IPS-20b (cell line): ENCODE results near the gene CDIPT.
A peak's percentile ranks its signal among the peaks of the same experiment; 100 is the strongest.
"Not testable (repeated sequence)": the region's sequence is repeated elsewhere in the genome, so short reads cannot be mapped to it uniquely, and the experiment has no call there.

Experiments used
- H3K27ac ChIP-seq: one replicate; pipeline ENCODE4 v1.5.1; 2013; ENCODE audit warnings: low read length
- H3K27me3 ChIP-seq: 2 replicates; pipeline ENCODE4 v1.6.1; 2013; ENCODE audit warnings: mild to moderate bottlenecking, low read length, inconsistent platforms; ENCODE audit not compliant: insufficient read depth
- H3K36me3 ChIP-seq: 2 replicates; pipeline ENCODE4 v1.6.1; 2013; ENCODE audit warnings: low read depth, mild to moderate bottlenecking, inconsistent platforms, low read length, moderate library complexity; ENCODE audit not compliant: insufficient read depth
- H3K4me1 ChIP-seq: 2 replicates; pipeline ENCODE4 v1.6.1; 2013; ENCODE audit warnings: mild to moderate bottlenecking, control low read depth, inconsistent platforms, low read length, moderate library complexity; ENCODE audit not compliant: insufficient read depth
- H3K4me3 ChIP-seq: 2 replicates; pipeline ENCODE4 v1.5.1; 2013; ENCODE audit warnings: mild to moderate bottlenecking, low read length, inconsistent platforms
- H3K9ac ChIP-seq: 2 replicates; pipeline ENCODE4 v1.6.1; 2013; ENCODE audit warnings: low read depth, mild to moderate bottlenecking, inconsistent platforms, low read length, moderate library complexity
- H3K9me3 ChIP-seq: 2 replicates; pipeline ENCODE4 v1.6.1; 2013; ENCODE audit warnings: mild to moderate bottlenecking, low read depth, low read length, inconsistent platforms; ENCODE audit not compliant: insufficient read depth

The CDIPT gene

DNA sequence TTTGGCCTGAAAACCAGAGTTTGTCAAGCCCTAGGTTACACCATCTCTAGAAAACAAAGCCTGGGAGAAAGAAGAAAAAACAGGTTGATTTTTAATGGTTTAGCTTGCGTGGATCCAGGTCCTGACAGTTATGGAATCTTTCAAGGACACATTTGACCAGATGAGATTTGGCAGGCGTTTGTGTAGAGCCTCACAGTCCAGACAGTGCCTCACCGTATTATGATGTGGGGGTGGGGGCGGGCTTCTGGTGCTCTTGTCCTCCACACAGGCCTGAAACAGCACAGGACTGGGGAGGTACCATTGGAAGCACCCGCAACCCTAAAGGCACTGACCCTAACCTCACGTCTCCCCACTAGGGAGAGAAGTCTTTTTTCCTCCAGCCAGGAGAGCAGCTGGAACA lies 23.2 kb downstream of the CDIPT start:
- no peak overlapping the region for H3K27ac ChIP-seq
- no peaks in the 10 kb centered on the region for H3K9me3 ChIP-seq
- no peak overlapping the region for H3K4me3 ChIP-seq
- no peak overlapping the region for H3K9ac ChIP-seq
- no peaks in the 10 kb centered on the region for H3K36me3 ChIP-seq
- H3K4me1 ChIP-seq, result no peaks in the 10 kb centered on the region
- H3K27me3 ChIP-seq, result no peaks in the 10 kb centered on the region

DNA sequence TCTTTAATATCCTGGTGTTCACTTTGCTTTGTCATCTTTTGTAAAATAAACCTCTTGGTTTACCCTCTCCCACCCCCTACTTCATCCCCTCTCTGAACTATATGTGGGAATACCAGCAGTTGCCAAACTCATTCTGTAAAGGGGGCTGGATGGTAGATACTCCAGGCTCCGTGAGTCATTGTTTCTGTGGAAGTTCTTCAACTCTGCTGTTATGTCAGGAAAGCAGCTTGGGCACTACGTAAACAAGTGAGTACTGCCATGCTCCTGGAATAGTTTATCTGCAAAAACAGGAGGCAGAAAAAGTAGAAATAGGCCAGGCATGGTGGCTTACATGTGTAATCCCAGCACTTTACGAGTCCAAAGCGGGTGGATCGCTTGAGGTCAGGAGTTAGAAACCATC lies 25.2 kb downstream of the CDIPT start:
- no peaks in the 10 kb centered on the region for H3K36me3 ChIP-seq

DNA sequence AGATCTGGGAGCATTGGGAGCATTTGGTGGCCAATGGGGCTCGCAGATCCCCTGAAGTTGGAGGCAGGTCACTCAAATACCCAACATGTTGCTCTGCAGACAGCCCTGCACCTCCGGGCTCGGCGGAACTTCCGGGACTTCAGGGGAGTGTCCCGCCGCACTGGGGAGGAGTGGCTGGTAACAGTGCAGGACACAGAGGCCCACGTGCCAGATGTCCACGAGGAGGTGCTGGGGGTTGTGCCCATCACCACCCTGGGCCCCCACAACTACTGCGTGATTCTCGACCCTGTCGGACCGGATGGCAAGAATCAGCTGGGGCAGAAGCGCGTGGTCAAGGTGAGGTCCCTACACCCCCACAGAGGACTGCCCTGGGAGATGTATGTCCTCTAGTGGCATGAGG lies 26.4 kb downstream of the CDIPT start:
- H3K9ac ChIP-seq, result no peak overlapping the region
- no peak overlapping the region for H3K4me3 ChIP-seq
- no peaks in the 10 kb centered on the region for H3K36me3 ChIP-seq
- no peaks in the 10 kb centered on the region for H3K4me1 ChIP-seq
- no peaks in the 10 kb centered on the region for H3K27me3 ChIP-seq
- H3K9me3 ChIP-seq, result no peaks in the 10 kb centered on the region
- H3K27ac ChIP-seq, result no peak overlapping the region

More for the DNA sequence above, 25.2 kb downstream of the CDIPT start:
- Histone ChIP-seq H3K9ac (no peak overlapping the region), H3K4me1 (no peaks in the 10 kb centered on the region), H3K9me3 (no peaks in the 10 kb centered on the region), H3K4me3 (no peak overlapping the region), H3K27ac (no peak overlapping the region), H3K27me3 (no peaks in the 10 kb centered on the region)

DNA sequence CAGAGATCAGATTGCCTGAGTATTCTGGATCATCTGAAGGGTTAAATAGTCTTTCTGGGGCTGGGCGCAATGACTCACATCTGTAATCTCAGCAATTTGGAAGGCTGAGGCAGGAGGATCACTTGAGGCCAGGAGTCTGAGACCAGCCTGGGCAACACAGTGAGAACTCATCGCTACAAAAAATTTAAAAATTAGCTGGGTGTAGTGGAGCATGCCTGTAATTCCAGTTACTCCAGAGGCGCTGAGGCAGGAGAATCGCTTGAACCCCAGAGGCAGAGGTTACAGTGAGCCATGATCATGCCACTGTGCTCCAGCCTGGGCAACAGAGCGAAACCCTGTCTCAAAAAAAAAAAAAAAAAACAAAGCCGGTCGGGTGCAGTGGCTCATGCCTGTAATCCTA lies 27.1 kb downstream of the CDIPT start:
- Histone ChIP-seq H3K9me3 (no peaks in the 10 kb centered on the region), H3K27me3 (no peaks in the 10 kb centered on the region), H3K36me3 (no peaks in the 10 kb centered on the region), H3K4me1 (no peaks in the 10 kb centered on the region), H3K4me3 (no peak overlapping the region), H3K9ac (no peak overlapping the region), H3K27ac (no peak overlapping the region)

DNA sequence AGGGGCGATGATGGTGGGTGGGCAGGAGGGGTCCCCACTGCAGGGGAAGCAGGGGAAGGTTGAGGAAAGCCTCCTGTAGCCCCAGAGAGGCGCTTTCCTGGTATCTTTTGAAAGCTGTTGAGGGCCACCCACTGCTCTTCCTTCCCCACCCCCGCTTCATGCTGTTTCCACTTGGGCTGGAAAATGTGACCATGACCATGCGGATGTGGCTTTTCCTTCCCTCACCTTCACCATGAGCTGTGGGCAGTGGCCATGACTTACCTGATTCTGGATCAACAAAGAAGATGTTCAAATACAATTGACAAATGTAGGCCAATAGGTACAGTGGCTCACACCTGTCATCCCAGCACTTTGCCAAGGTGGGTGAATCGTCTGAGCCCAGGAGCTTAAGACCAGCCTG lies 28.9 kb downstream of the CDIPT start:
- no peaks in the 10 kb centered on the region for H3K36me3 ChIP-seq
- H3K9ac ChIP-seq, result no peak overlapping the region
- H3K9me3 ChIP-seq, result no peaks in the 10 kb centered on the region
- no peaks in the 10 kb centered on the region for H3K27me3 ChIP-seq
- H3K27ac ChIP-seq, result no peak overlapping the region
- no peaks in the 10 kb centered on the region for H3K4me1 ChIP-seq
- no peak overlapping the region for H3K4me3 ChIP-seq

DNA sequence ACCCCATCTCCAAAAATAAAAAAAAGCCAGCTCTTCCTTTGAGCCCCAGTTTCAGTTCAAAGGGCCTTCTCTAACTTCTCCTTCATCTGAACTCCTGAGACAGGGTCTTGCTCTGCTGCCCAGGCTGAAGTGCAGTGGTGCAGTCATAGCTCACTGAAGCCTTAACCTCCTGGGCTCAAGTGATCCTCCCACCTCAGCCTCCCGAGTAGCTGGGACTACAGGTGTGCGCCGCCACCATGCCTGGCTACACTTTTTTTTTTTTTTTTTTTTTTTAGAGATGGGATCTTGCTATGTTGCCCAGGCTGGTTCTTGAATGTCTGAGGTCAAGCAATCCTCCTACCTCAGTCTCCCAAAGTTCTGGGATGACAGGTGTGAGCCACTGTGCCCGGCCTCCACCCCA lies 29.8 kb downstream of the CDIPT start:
- H3K4me3 ChIP-seq, H3K9me3 ChIP-seq, H3K4me1 ChIP-seq, H3K9ac ChIP-seq, H3K27ac ChIP-seq, H3K36me3 ChIP-seq, H3K27me3 ChIP-seq: not testable (repeated sequence)

DNA sequence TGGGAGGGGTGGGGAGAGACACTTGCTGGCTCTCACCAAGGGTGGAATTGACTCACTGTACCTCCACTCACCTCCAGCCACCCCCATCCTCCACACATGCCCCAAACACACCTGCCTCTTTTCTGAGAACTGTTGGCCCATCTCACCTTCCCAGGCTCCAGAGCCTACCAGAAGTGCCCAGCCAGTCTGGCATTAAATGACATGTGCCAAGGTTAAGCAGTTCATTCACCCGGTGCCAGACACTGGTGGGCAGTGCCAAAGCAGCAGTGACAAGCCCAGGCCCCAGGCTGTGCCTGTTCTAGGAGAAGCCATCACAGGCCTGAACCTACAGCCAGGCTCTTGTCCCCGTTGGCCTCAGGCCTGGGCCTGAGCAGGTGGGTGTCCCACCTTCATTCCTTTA lies 31.5 kb downstream of the CDIPT start:
- Histone ChIP-seq H3K4me3 (no peak overlapping the region), H3K27ac (no peak overlapping the region), H3K36me3 (no peaks in the 10 kb centered on the region), H3K4me1 (no peaks in the 10 kb centered on the region), H3K9ac (no peak overlapping the region), H3K9me3 (no peaks in the 10 kb centered on the region), H3K27me3 (no peaks in the 10 kb centered on the region)

DNA sequence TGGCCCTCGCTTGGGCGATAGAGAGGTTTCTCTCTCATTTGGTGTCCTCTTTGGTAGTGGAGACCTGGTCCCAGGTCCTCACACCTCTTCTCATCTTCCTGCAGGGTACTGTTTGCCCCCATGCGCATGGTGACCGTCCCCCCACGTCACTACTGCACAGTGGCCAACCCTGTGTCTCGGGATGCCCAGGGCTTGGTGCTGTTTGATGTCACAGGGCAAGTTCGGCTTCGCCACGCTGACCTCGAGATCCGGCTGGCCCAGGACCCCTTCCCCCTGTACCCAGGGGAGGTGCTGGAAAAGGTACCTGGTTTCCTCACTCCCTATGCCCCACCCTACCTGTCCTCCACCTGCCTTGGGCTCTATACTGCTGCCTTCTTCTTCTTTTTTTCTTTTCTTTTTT lies 32.3 kb downstream of the CDIPT start:
- no peak overlapping the region for H3K27ac ChIP-seq
- H3K9me3 ChIP-seq, result no peaks in the 10 kb centered on the region
- no peaks in the 10 kb centered on the region for H3K27me3 ChIP-seq
- H3K4me3 ChIP-seq, result no peak overlapping the region
- H3K9ac ChIP-seq, result no peak overlapping the region
- 0 out of 2 replicates have a peak, but pooled peaks cover 2% of the 10 kb centered on the region for H3K4me1 ChIP-seq
- no peaks in the 10 kb centered on the region for H3K36me3 ChIP-seq

DNA sequence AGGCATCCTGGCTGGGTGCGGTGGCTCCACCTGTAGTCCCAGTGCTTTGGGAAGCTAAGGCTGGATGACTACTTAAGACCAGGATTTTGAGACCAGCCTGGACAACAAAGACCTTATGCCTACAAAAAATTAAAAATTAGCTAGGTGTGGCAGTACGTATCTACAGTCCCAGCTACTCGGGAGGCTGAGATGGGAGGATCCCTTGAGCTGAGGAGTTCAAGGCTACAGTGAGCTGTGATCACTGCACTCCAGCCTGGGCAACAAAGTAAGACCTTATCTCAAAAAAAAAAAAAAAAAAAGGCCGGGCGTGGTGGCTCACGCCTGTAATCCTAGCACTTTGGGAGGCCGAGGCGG lies 36.7 kb downstream of the CDIPT start:
- Histone ChIP-seq H3K9ac (no peak overlapping the region), H3K36me3 (no peaks in the 10 kb centered on the region; the same call in none of the 2 replicates), H3K27ac (no peak overlapping the region), H3K9me3 (no peaks in the 10 kb centered on the region), H3K27me3 (no peaks in the 10 kb centered on the region), H3K4me3 (no peak overlapping the region), H3K4me1 (peaks cover 10% of the 10 kb centered on the region; the same call in 1 of the 2 replicates)

DNA sequence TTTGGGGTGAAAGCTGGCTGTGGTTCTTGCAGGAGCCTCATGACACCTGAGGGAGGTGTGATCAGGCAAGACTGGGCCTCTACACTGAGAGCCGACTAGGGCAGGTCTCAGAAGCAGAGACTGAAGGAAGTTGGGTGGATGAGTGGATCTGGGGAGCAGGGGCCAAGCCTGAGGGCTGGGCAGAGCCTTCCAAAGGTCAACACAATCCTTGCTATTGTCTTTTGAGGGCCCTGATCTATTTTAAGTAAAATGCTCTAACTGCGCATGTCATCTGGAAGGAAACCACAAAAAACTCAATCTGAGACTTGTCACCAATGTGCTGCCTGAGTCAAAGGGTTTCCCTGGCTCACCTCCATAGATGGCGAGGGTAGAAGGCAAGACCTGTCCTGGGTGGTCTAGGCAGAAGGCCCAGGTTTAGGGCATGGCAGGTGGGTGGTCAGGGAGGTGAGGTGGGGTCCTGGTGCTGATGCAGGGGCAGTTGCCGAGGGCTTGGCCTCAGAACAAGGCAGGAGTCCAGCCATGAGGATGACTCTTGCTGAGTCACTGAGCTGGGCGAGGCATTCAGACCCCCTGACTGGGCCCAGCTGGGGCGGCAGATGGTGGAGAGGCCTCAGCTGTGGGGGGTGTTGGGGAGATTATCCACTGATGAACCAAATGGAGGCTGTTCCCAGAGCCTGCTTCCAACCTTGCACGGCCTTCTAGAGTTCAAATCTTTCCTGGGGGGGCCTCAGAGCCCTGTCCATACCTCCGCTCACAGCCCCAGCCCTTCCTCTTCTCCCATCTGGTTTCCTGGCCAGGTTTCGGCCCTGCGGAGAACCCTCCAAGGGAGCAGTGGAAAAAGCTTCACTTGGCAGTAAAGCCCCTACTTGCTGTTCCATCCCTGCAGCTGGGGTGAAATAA lies 37.6 kb downstream of the CDIPT start:
- peaks cover 13% of the 10 kb centered on the region; the same call in 1 of the 2 replicates for H3K4me1 ChIP-seq
- H3K9me3 ChIP-seq, result no peaks in the 10 kb centered on the region
- no peak overlapping the region for H3K27ac ChIP-seq
- 0 out of 2 replicates have a peak overlapping the region, but pooled peaks have one; percentile 11 for H3K9ac ChIP-seq
- peaks cover 7% of the 10 kb centered on the region for H3K36me3 ChIP-seq
- H3K27me3 ChIP-seq, result no peaks in the 10 kb centered on the region
- no peak overlapping the region for H3K4me3 ChIP-seq

DNA sequence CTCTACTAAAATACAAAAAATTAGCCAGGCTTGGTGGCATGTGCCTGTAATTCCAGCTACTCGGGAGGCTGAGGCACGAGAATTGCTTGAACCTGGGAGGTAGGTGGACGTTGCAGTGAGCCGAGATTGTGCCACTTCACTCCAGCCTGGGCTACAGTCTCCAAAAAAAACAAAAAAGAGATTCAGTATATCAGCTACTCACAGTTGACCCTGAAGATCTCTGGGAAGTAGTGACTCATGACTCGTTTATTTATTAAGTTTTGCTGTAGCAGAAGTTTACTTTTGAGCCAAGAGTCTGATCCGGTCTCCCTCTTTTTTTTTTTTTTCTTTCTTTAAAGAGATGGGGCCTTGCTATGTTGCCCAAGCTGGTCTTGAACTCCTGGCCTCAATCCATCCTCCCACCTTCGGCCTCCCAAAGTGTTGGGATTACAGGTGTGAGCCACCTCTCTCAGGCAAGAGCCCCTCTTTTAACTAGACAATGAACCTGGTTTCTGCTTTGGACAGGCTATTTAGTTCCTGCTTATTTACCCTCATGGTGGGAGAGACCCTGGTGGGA lies 38.4 kb downstream of the CDIPT start:
- no peaks in the 10 kb centered on the region for H3K27me3 ChIP-seq
- peaks cover 13% of the 10 kb centered on the region; the same call in 1 of the 2 replicates for H3K4me1 ChIP-seq
- H3K36me3 ChIP-seq, result peaks cover 14% of the 10 kb centered on the region
- H3K27ac ChIP-seq, result no peak overlapping the region
- no peak overlapping the region for H3K9ac ChIP-seq
- H3K4me3 ChIP-seq, result no peak overlapping the region
- H3K9me3 ChIP-seq, result no peaks in the 10 kb centered on the region

DNA sequence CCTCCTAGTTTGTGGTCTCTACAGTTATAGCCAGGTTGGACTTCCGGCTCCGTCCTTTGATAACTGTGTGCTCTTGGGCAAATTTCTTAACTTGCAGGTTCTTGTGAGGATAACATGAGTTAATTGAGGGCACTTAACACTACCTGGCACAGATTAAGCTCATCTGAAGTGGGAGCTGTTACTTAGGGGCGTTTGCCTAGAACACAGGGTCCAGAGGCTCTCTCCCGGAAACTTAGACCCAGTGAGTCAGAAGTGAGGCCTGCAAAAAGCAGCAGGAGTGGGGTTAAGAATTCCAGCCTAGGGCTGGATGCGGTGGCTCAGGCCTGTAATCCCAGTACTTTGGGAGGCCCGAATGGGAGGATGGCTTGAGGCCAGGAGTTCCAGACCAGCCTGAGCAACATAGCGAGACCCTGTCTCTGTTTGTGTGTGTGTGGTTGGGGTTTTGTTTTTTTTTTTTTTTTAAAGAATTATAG lies 41.3 kb downstream of the CDIPT start:
- Histone ChIP-seq H3K27ac (no peak overlapping the region), H3K9ac (no peak overlapping the region)

More for the DNA sequence above, 41.3 kb downstream of the CDIPT start:
- no peak overlapping the region for H3K4me3 ChIP-seq
- H3K27me3 ChIP-seq, result no peaks in the 10 kb centered on the region
- no peaks in the 10 kb centered on the region for H3K9me3 ChIP-seq
- H3K36me3 ChIP-seq, result peaks cover 33% of the 10 kb centered on the region
- peaks cover 13% of the 10 kb centered on the region; the same call in 1 of the 2 replicates for H3K4me1 ChIP-seq
